ENCODE data around the gene CNOT11.
"Not testable (repeated sequence)": the region's sequence is repeated elsewhere in the genome, so short reads cannot be mapped to it uniquely, and the experiment has no call there.

The CNOT11 gene

GRCh38 chr2:101245468-101245867 lies 7.2 kb upstream of the CNOT11 start:
- not testable (repeated sequence) for DNase-seq

GRCh38 chr2:101248756-101249155 lies 3.9 kb upstream of the CNOT11 start:
- not testable (repeated sequence) for DNase-seq

- DNase-seq = no peak
Measured at GRCh38 chr2:101249826-101250225, 2.9 kb upstream of the CNOT11 start.

GRCh38 chr2:101251246-101251781 lies 1.4 kb upstream of the CNOT11 start:
- DNase-seq = not testable (repeated sequence)

- DNase-seq = no peak
Measured at GRCh38 chr2:101251844-101252407, 760 bp upstream of the CNOT11 start.

- peak; percentile 64 to 81 (median 79) for DNase-seq
Measured at GRCh38 chr2:101253013-101253702, 472 bp downstream of the CNOT11 start.

GRCh38 chr2:101253703-101254450 lies 1.2 kb downstream of the CNOT11 start:
- DNase-seq = peak in 2 of 4 experiments; percentile 15 to 22

GRCh38 chr2:101255501-101255900 lies 2.8 kb downstream of the CNOT11 start:
- DNase-seq = no peak

GRCh38 chr2:101256316-101256715 lies 3.6 kb downstream of the CNOT11 start:
- DNase-seq = peak in 3 of 4 experiments; percentile 20 to 41 (median 38)

GRCh38 chr2:101258804-101259203 lies 6.1 kb downstream of the CNOT11 start:
- DNase-seq = no peak

- DNase-seq = no peak
Measured at GRCh38 chr2:101262142-101262541, 9.5 kb downstream of the CNOT11 start.

GRCh38 chr2:101263377-101263800 lies 10.7 kb downstream of the CNOT11 start:
- DNase-seq = no peak

GRCh38 chr2:101264360-101264939 lies 11.8 kb downstream of the CNOT11 start:
- DNase-seq = no peak

- DNase-seq = no peak
Measured at GRCh38 chr2:101265893-101266499, 13.3 kb downstream of the CNOT11 start.

- no peak for DNase-seq
Measured at GRCh38 chr2:101267671-101268656, 15.3 kb downstream of the CNOT11 start.

GRCh38 chr2:101270700-101271259 lies 18.1 kb downstream of the CNOT11 start:
- DNase-seq = no peak

GRCh38 chr2:101272045-101272784 lies 19.5 kb downstream of the CNOT11 start:
- no peak for DNase-seq

- DNase-seq = no peak
Measured at GRCh38 chr2:101273056-101273455, 20.4 kb downstream of the CNOT11 start.

GRCh38 chr2:101274142-101274541 lies 21.5 kb downstream of the CNOT11 start:
- no peak for DNase-seq

GRCh38 chr2:101277111-101277510 lies 24.4 kb downstream of the CNOT11 start:
- no peak for DNase-seq
